CD4-positive, alpha-beta T cell (primary cell): Measurements from ENCODE around the gene FIZ1. TPM values are rescaled to one million over a fixed set of nuclear protein-coding genes. Genes with fewer than 3 reads are reported as not detected.

ENCODE experiments used
- ATAC-seq: fragments of 200-7000 bp; cut with Tn5 transposase; one replicate; pipeline ENCODE4 v1.10.0; 2022; ENCODE audit warnings: mild to moderate bottlenecking; ENCODE audit not compliant: poor library complexity
- CTCF ChIA-PET: fragments of 350-600 bp; sonication (Branson Sonifier 250); formaldehyde crosslinking; loops from one replicate; lab custom pipeline; 2021; ENCODE audit warnings: antibody characterized with exemption, inconsistent platforms; lab: Charles Lee
- POLR2A ChIA-PET: fragments of 350-600 bp; sonication (Branson Sonifier 250); formaldehyde crosslinking; loops from one replicate; lab custom pipeline; 2021; ENCODE audit warnings: antibody characterized with exemption, inconsistent platforms; lab: Charles Lee
- DNase-seq, 14 experiments: peaks; one replicate each; pipeline ENCODE4 v3.0.0-alpha.2; 2013 to 2020; ENCODE audit warnings: mixed read lengths in 2 of 14
- H3K27ac ChIP-seq, 2 donors: one replicate each; pipeline versions ENCODE4 v1.5.1 to v1.7.0; 2013; ENCODE audit warnings: low read length in 2 of 2, low read depth in 1 of 2, mild to moderate bottlenecking in 1 of 2
- H3K27me3 ChIP-seq, 2 experiments: 1 replicate in 1 of 2; 2 replicates in 1 of 2; pipeline versions ENCODE4 v1.6.1 to v1.7.0; 2013; ENCODE audit warnings: low read length in 2 of 2, control low read depth in 1 of 2, mild to moderate bottlenecking in 1 of 2, moderate library complexity in 1 of 2; ENCODE audit not compliant: insufficient read depth in 2 of 2, control insufficient read depth in 1 of 2
- H3K36me3 ChIP-seq: one replicate; pipeline ENCODE4 v1.6.1; 2013; ENCODE audit warnings: low read length, control low read depth; ENCODE audit not compliant: insufficient read depth
- H3K4me1 ChIP-seq: one replicate; pipeline ENCODE4 v1.6.1; 2013; ENCODE audit warnings: low read length, control low read depth; ENCODE audit not compliant: insufficient read depth
- H3K4me3 ChIP-seq: one replicate; pipeline ENCODE4 v1.5.1; 2013; ENCODE audit warnings: mild to moderate bottlenecking, low read length, moderate library complexity
- H3K9me3 ChIP-seq, 2 experiments: 1 replicate in 1 of 2; 2 replicates in 1 of 2; pipeline versions ENCODE4 v1.6.1 to v1.7.0; 2013; ENCODE audit warnings: low read length in 2 of 2, mild to moderate bottlenecking in 2 of 2, control low read depth in 1 of 2, moderate library complexity in 1 of 2; ENCODE audit not compliant: control insufficient read depth in 1 of 2, insufficient read depth in 1 of 2
- H3K27ac Mint-ChIP-seq: one replicate; pipeline ENCODE4 v1.8.0; 2020; ENCODE audit warnings: mixed read lengths
- H3K27me3 Mint-ChIP-seq: one replicate; pipeline ENCODE4 v1.8.0; 2021; ENCODE audit warnings: mixed read lengths
- H3K36me3 Mint-ChIP-seq: one replicate; pipeline ENCODE4 v1.8.0; 2021; ENCODE audit warnings: low read depth, mixed read lengths
- H3K4me1 Mint-ChIP-seq: one replicate; pipeline ENCODE4 v1.8.0; 2021; ENCODE audit warnings: low read depth, mixed read lengths
- H3K4me3 Mint-ChIP-seq: one replicate; pipeline ENCODE4 v1.8.0; 2020; ENCODE audit warnings: mild to moderate bottlenecking, mixed read lengths
- H3K9me3 Mint-ChIP-seq: one replicate; pipeline ENCODE4 v1.8.0; 2020; ENCODE audit warnings: mixed read lengths
- CTCF ChIP-seq: fragments of 200-600 bp; IDR thresholded peaks from one replicate; pipeline ENCODE4 v1.8.0; 2022; ENCODE audit warnings: antibody characterized with exemption, mild to moderate bottlenecking
- intact Hi-C, 2 experiments: fragments of 100-400 bp; cut with DNase I in 1 of 2; cut with micrococcal nuclease in 1 of 2; formaldehyde crosslinking; loops; one replicate each; pipeline versions ENCODE4 v1.15.1 to v1.9.0; 2023 to 2025; cut with DNase I, micrococcal nuclease
- total RNA-seq, 174 experiments: library from RNA in 2 of 174; stranded (reverse) in 2 of 174; gene quantifications; one replicate each; pipeline ENCODE4 v1.2.3 and lab custom pipeline; 2021 to 2026

The FIZ1 gene
- total RNA-seq, 2 experiments from 2014 or later: 5.5 to 7.3 TPM

GRCh38 chr19:55643887-55644176, 44.5 kb upstream of the FIZ1 start:
- no peak for TF ChIP-seq CTCF
- Mint-ChIP-seq H3K4me3 (peak overlapping the region; percentile 89), H3K4me1 (peaks cover 54% of the 10 kb centered on the region), H3K9me3 (peaks cover 3% of the 10 kb centered on the region), H3K27me3 (no peaks in the 10 kb centered on the region), H3K27ac (peak overlapping the region; percentile 88), H3K36me3 (peaks cover 20% of the 10 kb centered on the region)
- H3K36me3 ChIP-seq: peaks cover 12% of the 10 kb centered on the region
- intact Hi-C loops: loop anchor here in 1 of 2 experiments (5.0 kb wide), 2 partner anchors 47 to 257 kb away; partner anchors contain the start of genes FIZ1 and RPL28
- ATAC-seq (no peak), DNase-seq (no peak)
- H3K4me3 ChIP-seq: peak overlapping the region; percentile 78
- H3K4me1 ChIP-seq: peaks cover 77% of the 10 kb centered on the region
- peaks cover 0 to 5% of the 10 kb centered on the region in 2 experiments for H3K9me3 ChIP-seq
- no peaks in the 10 kb centered on the region for H3K27me3 ChIP-seq
- ChIA-PET CTCF (no interaction called here), POLR2A (interaction anchor here (1.5 to 3.0 kb wide), 4 partner anchors 9 to 38 kb away, joined by 3 to 24 read pairs (median 12); partner anchors contain the start of genes U2AF2, ZNF784 and ZNF865)
- peak overlapping the region; percentile 71 to 78 for H3K27ac ChIP-seq

GRCh38 chr19:55643003-55643886, 43.9 kb upstream of the FIZ1 start, which contains the start of gene ZNF581:
Gene ZNF581, plus strand, starts transcription at chr19:55643649. Its CDS starts 923 bp downstream, at chr19:55644572.
- Histone ChIP-seq H3K27me3 (no peaks in the 10 kb centered on the region), H3K4me1 (peaks cover 76% of the 10 kb centered on the region), H3K36me3 (peaks cover 15% of the 10 kb centered on the region), H3K27ac (peak within 1 kb of the TSS; percentile 71 to 78), H3K4me3 (peak within 1 kb of the TSS; percentile 78), H3K9me3 (peaks cover 0 to 5% of the 10 kb centered on the region in 2 experiments)
- intact Hi-C loops: loop anchor here in 1 of 2 experiments (5.0 kb wide), 2 partner anchors 46 to 256 kb away; partner anchors contain the start of genes FIZ1 and RPL28
- ChIA-PET CTCF (interaction anchor here (1.9 kb wide), 2 partner anchors 10 to 12 kb away, joined by 16 read pairs; no protein-coding TSS in a partner anchor), POLR2A (interaction anchor here (0.6 to 3.0 kb wide), 13 partner anchors 8 to 526 kb away, joined by 3 to 30 read pairs (median 5); partner anchors contain the start of genes FIZ1, PPP1R12C, U2AF2 and ZNF524)
- H3K36me3 Mint-ChIP-seq: peaks cover 20% of the 10 kb centered on the region
- H3K9me3 Mint-ChIP-seq: peaks cover 3% of the 10 kb centered on the region
- H3K4me3 Mint-ChIP-seq: peak within 1 kb of the TSS; percentile 89
- peak within 1 kb of the TSS; percentile 88 for H3K27ac Mint-ChIP-seq
- DNase-seq: peak; percentile 63 to 92 (median 74)
- no peak for TF ChIP-seq CTCF
- peaks cover 56% of the 10 kb centered on the region for H3K4me1 Mint-ChIP-seq
- no peaks in the 10 kb centered on the region for H3K27me3 Mint-ChIP-seq
- ATAC-seq: peak; percentile 54

GRCh38 chr19:55642153-55643002, 43.1 kb upstream of the FIZ1 start:
- ATAC-seq: no peak
- CTCF ChIA-PET: interaction anchor here (1.9 kb wide), 2 partner anchors 11 kb away, joined by 16 read pairs; no protein-coding TSS in a partner anchor
- H3K4me1 ChIP-seq: peaks cover 76% of the 10 kb centered on the region
- H3K36me3 ChIP-seq: peaks cover 15% of the 10 kb centered on the region
- H3K4me3 ChIP-seq: peak overlapping the region; percentile 78
- intact Hi-C loops: loop anchor here in 1 of 2 experiments (5.0 kb wide), 2 partner anchors 45 to 255 kb away; partner anchors contain the start of genes FIZ1 and RPL28
- Mint-ChIP-seq H3K9me3 (peaks cover 3% of the 10 kb centered on the region), H3K36me3 (peaks cover 26% of the 10 kb centered on the region), H3K27ac (peak overlapping the region; percentile 88), H3K4me1 (peaks cover 60% of the 10 kb centered on the region), H3K4me3 (peak overlapping the region; percentile 89), H3K27me3 (no peaks in the 10 kb centered on the region)
- no peaks in the 10 kb centered on the region for H3K27me3 ChIP-seq
- H3K9me3 ChIP-seq: peaks cover 0 to 5% of the 10 kb centered on the region in 2 experiments
- POLR2A ChIA-PET: interaction anchor here (0.6 to 3.0 kb wide), 15 partner anchors 8 to 525 kb away, joined by 3 to 30 read pairs (median 4); partner anchors contain the start of genes FIZ1, PPP1R12C, U2AF2 and ZNF524
- TF ChIP-seq CTCF: no peak
- peak in 6 of 14 experiments; percentile 27 to 59 (median 38) for DNase-seq
- peak overlapping the region; percentile 71 to 78 for H3K27ac ChIP-seq
